Urothelium cell line (cell line): ENCODE data around the gene GSG1.
"Not testable (repeated sequence)": the region's sequence is repeated elsewhere in the genome, so short reads cannot be mapped to it uniquely, and the experiment has no call there.

Source experiments
- DNase-seq: peaks from one replicate; pipeline ENCODE4 v3.0.0; 2011; ENCODE audit warnings: low spot score, mixed read lengths
- FAIRE-seq: peaks from 2 replicates; lab custom pipeline; 2011; peaks lifted over from hg19 to GRCh38; lab: Jason Lieb, UNC

GSG1 gene

DNA sequence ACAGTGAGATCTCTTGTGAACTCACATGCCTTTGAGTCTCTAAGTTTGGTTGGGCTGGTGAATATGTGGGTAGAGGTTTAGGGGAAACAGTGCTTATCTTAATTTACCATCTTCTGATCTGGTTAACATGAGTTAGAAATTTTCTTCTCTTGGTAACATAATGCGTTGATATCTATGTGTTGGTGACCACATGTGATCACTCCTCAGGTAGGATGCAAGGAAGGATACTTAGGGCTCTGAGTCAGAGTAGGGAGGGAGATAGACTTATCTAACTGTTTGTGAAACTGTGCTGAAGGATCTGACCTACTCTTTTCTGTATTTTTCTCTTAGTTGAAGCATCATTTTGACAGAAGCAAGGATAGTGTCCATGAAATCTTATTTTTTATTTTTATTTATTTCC lies 36.1 kb downstream of the GSG1 start:
- FAIRE-seq = peak; percentile 79
- DNase-seq = no peak

GRCh38 chr12:13066459-13066858 lies 37.0 kb downstream of the GSG1 start:
- no peak for FAIRE-seq
- no peak for DNase-seq

DNA sequence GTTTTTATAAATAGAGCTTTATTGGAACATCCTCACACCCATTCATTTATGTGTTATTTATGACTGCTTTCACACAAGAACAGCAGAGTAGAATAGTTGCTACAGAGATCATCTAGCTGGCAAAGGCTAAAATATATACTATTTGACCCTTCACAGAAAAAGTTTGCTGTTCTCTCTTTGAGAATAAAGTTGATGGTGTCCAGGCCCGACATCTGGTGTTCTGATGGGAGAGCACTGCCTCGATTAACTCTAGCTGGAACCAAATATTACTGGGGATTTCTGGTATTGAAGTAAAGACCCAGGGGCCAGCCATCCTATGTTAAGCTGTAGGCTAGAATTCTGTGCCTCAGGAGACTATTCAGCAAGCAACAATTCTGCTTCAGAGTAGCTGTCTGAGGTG lies 37.5 kb downstream of the GSG1 start:
- no peak for DNase-seq
- no peak for FAIRE-seq

DNA sequence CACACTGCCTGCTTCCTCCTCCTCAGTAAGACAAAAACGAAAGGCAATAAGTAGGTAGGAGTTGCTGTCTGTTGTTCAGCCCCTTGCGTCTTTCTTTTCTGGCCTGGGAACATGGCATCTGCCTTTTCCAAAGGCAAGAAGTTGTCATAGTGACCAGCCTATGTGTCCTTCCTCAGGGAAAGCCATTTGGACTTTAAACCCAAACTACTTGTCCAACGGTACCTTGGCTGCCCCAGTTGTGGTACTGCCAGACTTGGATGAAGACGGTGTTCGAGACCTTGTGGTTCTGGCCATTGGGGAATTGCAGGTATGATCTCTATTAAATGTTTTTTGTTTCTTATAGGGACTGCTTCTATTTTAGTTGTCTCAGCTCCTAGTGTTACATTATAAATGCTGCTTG lies 40.8 kb downstream of the GSG1 start:
- FAIRE-seq (peak; percentile 35), DNase-seq (no peak)

DNA sequence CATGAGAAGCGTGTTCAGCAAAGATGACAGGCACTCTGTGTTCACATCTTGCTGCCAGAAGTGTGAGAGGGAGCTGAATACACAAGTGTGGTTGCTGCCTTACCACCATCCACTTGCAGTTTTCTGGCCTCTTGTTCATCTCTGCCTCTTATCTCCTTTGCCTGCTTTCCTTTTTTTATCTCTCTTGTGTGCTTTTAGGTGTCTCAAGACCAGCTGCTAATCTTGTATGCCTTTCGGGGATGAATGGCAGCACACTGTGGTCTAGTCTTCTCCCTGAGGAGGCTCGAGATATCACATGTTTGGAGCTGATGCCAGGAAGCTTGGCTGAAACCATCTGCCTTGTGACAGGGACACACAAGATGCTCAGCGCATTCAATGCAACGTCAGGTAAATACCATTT lies 42.1 kb downstream of the GSG1 start:
- no peak for FAIRE-seq
- DNase-seq = no peak

GRCh38 chr12:13060581-13060980 lies 42.9 kb downstream of the GSG1 start:
- FAIRE-seq (no peak), DNase-seq (no peak)

DNA sequence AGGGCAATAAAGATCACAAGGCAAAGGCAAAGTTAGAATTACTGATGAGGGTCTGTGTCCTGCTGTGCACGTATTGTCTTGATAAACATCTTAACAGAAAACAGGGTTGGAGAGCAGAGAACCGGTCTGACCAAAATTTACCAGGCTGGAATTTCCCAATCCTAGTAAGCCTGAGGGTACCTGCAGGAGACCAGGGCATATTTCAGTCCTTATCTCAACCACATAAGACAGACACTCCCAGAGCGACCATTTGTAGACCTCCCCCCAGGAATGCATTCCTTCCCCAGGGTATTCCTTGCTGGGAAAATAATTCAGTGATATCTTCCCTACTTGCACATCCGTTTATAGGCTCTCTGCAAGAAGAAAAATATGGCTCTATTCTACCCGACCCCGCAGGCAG lies 49.9 kb downstream of the GSG1 start:
- DNase-seq, FAIRE-seq: not testable (repeated sequence)

- FAIRE-seq = peak; percentile 5
- DNase-seq = no peak
Measured at GRCh38 chr12:13052421-13052820, 51.0 kb downstream of the GSG1 start.

GRCh38 chr12:13049816-13050215 lies 53.7 kb downstream of the GSG1 start:
- DNase-seq = no peak
- no peak for FAIRE-seq

- no peak for DNase-seq
- FAIRE-seq = no peak
Measured at GRCh38 chr12:13046964-13047363, 56.5 kb downstream of the GSG1 start.

DNA sequence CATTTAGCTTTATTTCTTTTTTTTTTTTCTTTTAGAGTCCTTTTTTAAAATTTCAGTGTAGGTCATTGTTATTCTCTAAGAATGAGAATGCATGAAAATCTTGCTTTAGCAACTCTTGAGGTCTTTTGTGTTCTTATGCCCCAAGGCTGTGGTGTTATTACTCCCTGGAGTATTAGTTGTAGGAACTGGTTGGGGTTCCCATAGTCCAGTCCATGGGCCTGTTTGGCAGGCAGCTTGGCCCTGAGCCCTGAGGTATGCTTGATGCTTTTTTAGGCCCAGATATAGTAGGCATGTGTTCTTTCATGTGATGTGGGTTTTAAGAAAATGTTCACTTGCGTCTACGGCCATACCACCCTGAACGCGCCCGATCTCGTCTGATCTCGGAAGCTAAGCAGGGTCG lies 57.7 kb downstream of the GSG1 start:
- FAIRE-seq (no peak), DNase-seq (no peak)

GRCh38 chr12:13044906-13045299 lies 58.6 kb downstream of the GSG1 start:
- FAIRE-seq (no peak), DNase-seq (peak; percentile 43)

GRCh38 chr12:13044002-13044905 lies 59.2 kb downstream of the GSG1 start, which contains the start of gene FAM234B:
Gene FAM234B, plus strand, starts transcription at chr12:13044381. Its CDS starts 23 bp downstream, at chr12:13044404.
- FAIRE-seq (peak; percentile 95), DNase-seq (peak; percentile 95)

- DNase-seq (no peak), FAIRE-seq (no peak)
Measured at GRCh38 chr12:13042666-13043230, 60.7 kb downstream of the GSG1 start.

GRCh38 chr12:13041224-13041623 lies 62.2 kb downstream of the GSG1 start:
- DNase-seq (no peak), FAIRE-seq (peak; percentile 79)

GRCh38 chr12:13039328-13039956 lies 64.0 kb downstream of the GSG1 start:
- DNase-seq (no peak), FAIRE-seq (no peak)

DNA sequence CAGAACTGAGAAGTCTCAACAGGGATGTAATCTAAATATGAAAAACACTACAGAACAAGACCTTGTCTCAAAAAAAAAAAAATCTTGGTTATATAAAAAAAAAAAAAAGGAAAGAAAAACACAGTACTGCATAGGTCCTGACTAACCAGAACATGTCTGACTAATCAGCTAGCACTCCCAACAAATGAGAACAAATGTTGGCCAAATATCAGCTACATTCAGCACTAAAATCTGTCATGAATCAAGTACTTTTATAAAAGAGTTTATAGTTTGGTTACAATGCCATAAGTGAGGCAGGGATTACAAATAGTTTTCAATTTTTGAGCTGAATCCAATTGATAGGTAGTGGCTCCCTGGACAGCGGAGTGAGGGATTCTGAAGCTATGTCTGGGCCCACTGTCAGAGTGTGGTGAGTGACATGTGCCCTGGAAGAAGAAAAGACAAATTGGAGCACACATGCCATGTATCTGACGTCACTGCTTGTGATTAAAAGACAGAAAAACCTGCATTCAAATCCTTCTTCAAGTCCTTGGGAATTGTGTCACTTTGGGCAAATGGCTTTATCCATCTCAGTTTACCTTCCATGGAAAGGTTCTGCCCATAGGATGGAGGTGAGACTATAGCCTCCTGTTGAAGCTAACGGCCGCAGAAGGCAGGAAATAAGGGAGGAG lies 64.8 kb downstream of the GSG1 start:
- no peak for DNase-seq
- FAIRE-seq = no peak

- DNase-seq = no peak
- no peak for FAIRE-seq
Measured at GRCh38 chr12:13036881-13037280, 66.6 kb downstream of the GSG1 start.

DNA sequence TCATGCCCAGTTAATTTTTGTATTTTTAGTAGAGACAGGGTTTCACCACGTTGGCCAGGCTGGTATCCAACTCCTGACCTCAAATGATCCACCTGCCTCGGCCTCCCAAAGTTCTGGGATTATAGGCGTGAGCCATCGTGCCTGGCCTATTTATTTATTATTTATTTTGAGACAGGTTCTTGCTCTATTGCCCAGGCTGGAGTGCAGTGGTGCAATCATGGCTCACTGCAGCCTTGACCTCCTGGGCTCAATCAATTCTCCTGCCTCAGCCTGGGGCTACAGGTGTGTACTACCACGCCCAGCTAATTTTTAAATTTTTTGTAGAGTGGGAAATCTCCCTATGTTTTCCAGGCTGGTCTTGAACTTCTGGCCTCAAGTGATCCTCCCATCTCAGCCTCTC lies 68.1 kb downstream of the GSG1 start:
- FAIRE-seq, DNase-seq: not testable (repeated sequence)
